GM23338 (cell line): ENCODE measurements around the gene C5AR1. TPM values are rescaled to one million over a fixed set of nuclear protein-coding genes. Genes with fewer than 3 reads are reported as not detected.

Source experiments
- ATAC-seq: fragments of 200-7000 bp; cut with Tn5 transposase; 3 replicates; pipeline ENCODE4 v1.9.1; 2020
- DNase-seq: peaks from one replicate; pipeline ENCODE4 v3.0.0-alpha.2; 2015; ENCODE audit warnings: low spot score
- H2AFZ ChIP-seq: fragments of 200-600 bp; sonication (generic); 2 replicates; pipeline ENCODE4 v1.8.0; 2016; ENCODE audit warnings: antibody characterized with exemption, mild to moderate bottlenecking, moderate library complexity
- H3F3A ChIP-seq: fragments of 200-600 bp; sonication (generic); replicated peaks from 2 replicates; pipeline ENCODE4 v1.8.0; 2017; ENCODE audit warnings: antibody characterized with exemption, mixed run types, low read depth
- H3K27ac ChIP-seq: fragments of 200-600 bp; sonication (generic); 2 replicates; pipeline ENCODE4 v1.6.1; 2016; ENCODE audit warnings: low read depth
- H3K27me3 ChIP-seq: fragments of 200-600 bp; sonication (generic); 2 replicates; pipeline ENCODE4 v1.8.0; 2016; ENCODE audit warnings: mild to moderate bottlenecking, mixed run types, moderate library complexity; ENCODE audit not compliant: insufficient read depth
- H3K36me3 ChIP-seq: fragments of 200-600 bp; sonication (generic); 2 replicates; pipeline ENCODE4 v1.8.0; 2016; ENCODE audit warnings: mild to moderate bottlenecking; ENCODE audit not compliant: insufficient read depth
- H3K4me1 ChIP-seq: fragments of 200-600 bp; sonication (generic); 2 replicates; pipeline ENCODE4 v1.8.0; 2016; ENCODE audit warnings: mild to moderate bottlenecking, moderate library complexity; ENCODE audit not compliant: insufficient read depth
- H3K4me2 ChIP-seq: fragments of 200-600 bp; sonication (generic); 2 replicates; pipeline ENCODE4 v1.7.1; 2017; ENCODE audit warnings: mixed run types
- H3K4me3 ChIP-seq: fragments of 200-600 bp; sonication (generic); 2 replicates; pipeline ENCODE4 v1.6.1; 2016; ENCODE audit warnings: mixed run types
- H3K79me2 ChIP-seq: fragments of 200-600 bp; sonication (generic); replicated peaks from 2 replicates; pipeline ENCODE4 v1.8.0; 2017; ENCODE audit warnings: mild to moderate bottlenecking; ENCODE audit not compliant: insufficient read depth
- H3K9me2 ChIP-seq: fragments of 200-600 bp; sonication (generic); 2 replicates; pipeline ENCODE4 v1.8.0; 2017; ENCODE audit not compliant: insufficient read depth
- H4K20me1 ChIP-seq: fragments of 200-600 bp; sonication (generic); replicated peaks from 2 replicates; pipeline ENCODE4 v1.8.0; 2017; ENCODE audit warnings: mild to moderate bottlenecking; ENCODE audit not compliant: insufficient read depth
- H3K27ac Mint-ChIP-seq: 2 replicates; pipeline ENCODE4 v1.8.0; 2020; ENCODE audit warnings: inconsistent platforms, mild to moderate bottlenecking, moderate library complexity, mixed read lengths
- H3K27me3 Mint-ChIP-seq: 3 replicates; pipeline ENCODE4 v1.8.0; 2022; ENCODE audit warnings: low read depth, mild to moderate bottlenecking, moderate library complexity, mixed read lengths, inconsistent platforms; ENCODE audit not compliant: insufficient read depth, poor library complexity
- H3K36me3 Mint-ChIP-seq: 3 replicates; pipeline ENCODE4 v1.8.0; 2021; ENCODE audit warnings: low read depth, mild to moderate bottlenecking, inconsistent platforms, moderate library complexity, mixed read lengths
- H3K4me1 Mint-ChIP-seq: 3 replicates; pipeline ENCODE4 v1.8.0; 2020; ENCODE audit warnings: mild to moderate bottlenecking, inconsistent platforms, mixed read lengths
- H3K4me3 Mint-ChIP-seq: 3 replicates; pipeline ENCODE4 v1.8.0; 2021; ENCODE audit warnings: moderate library complexity, mild to moderate bottlenecking, inconsistent platforms, mixed read lengths
- H3K9me3 Mint-ChIP-seq: 3 replicates; pipeline ENCODE4 v1.8.0; 2020; ENCODE audit warnings: moderate library complexity, mild to moderate bottlenecking, inconsistent platforms, mixed read lengths
- CREB1 ChIP-seq: fragments of 250-450 bp; sonication (Bioruptor Pico); IDR thresholded peaks from 2 replicates; pipeline ENCODE4 v1.5.0; 2020; ENCODE audit warnings: low read depth, mild to moderate bottlenecking, moderate library complexity
- EZH2 ChIP-seq: fragments of 200-600 bp; sonication (generic); IDR thresholded peaks from one replicate; pipeline ENCODE4 v1.8.0; 2017; ENCODE audit warnings: antibody characterized with exemption, mild to moderate bottlenecking, low read depth; ENCODE audit not compliant: unreplicated experiment
- EZH2phosphoT487 ChIP-seq: fragments of 200-600 bp; sonication (generic); IDR thresholded peaks from one replicate; pipeline ENCODE4 v1.8.1; 2018; ENCODE audit warnings: antibody characterized with exemption; ENCODE audit not compliant: unreplicated experiment
- JUNB ChIP-seq: IDR thresholded peaks from one replicate; pipeline ENCODE4 v1.6.1; 2016; ENCODE audit warnings: antibody characterized with exemption; ENCODE audit not compliant: unreplicated experiment
- NANOG ChIP-seq: IDR thresholded peaks from 2 replicates; pipeline ENCODE4 v1.6.1; 2016; ENCODE audit warnings: antibody characterized with exemption, borderline replicate concordance
- POLR2AphosphoS5 ChIP-seq: IDR thresholded peaks from 2 replicates; pipeline ENCODE4 v1.6.1; 2016; ENCODE audit warnings: antibody characterized with exemption, low read depth
- STAT1 ChIP-seq: IDR thresholded peaks from one replicate; pipeline ENCODE4 v1.6.1; 2016; ENCODE audit warnings: antibody characterized with exemption; ENCODE audit not compliant: unreplicated experiment
- ZNF114 ChIP-seq: fragments of 250-450 bp; sonication (Bioruptor Pico); IDR thresholded peaks from 2 replicates; pipeline ENCODE4 v1.5.0; 2020; ENCODE audit warnings: mild to moderate bottlenecking, moderate library complexity
- ZNF331 ChIP-seq: fragments of 250-450 bp; sonication (Bioruptor Pico); IDR thresholded peaks from 2 replicates; pipeline ENCODE4 v1.5.0; 2020; ENCODE audit warnings: low read depth, mild to moderate bottlenecking, moderate library complexity
- polyA plus RNA-seq: library from polyadenylated mRNA; unstranded; fragments of >200 nt; fragmentation: Nextera tagmentation; extraction: Ambion mirVana; gene quantifications from 2 replicates; pipeline ENCODE4 v1.2.1, GENCODE V29; 2016
- total RNA-seq: library from RNA; depleted of rRNA; stranded (reverse); fragments of >200 nt; shearing (Covaris generic); gene quantifications from 2 replicates; pipeline ENCODE4 v1.2.3, GENCODE V29; 2014
- TF ChIP-seq, protein P1 (sequence below): IDR thresholded peaks from 2 replicates; pipeline ENCODE4 v1.6.1; 2016; ENCODE audit warnings: antibody characterized with exemption
- TF ChIP-seq, protein P2 (sequence below), 2 experiments: fragments of 200-600 bp in 1 of 2; sonication (generic) in 1 of 2; conservative IDR thresholded peaks; 2 replicates each; pipeline versions ENCODE4 v1.5.1 to v1.6.1; 2016 to 2017; ENCODE audit warnings: antibody characterized with exemption in 2 of 2, low read depth in 2 of 2, mild to moderate bottlenecking in 2 of 2, moderate library complexity in 1 of 2
- TF ChIP-seq, protein P3 (sequence below): fragments of 250-450 bp; sonication (Bioruptor Pico); IDR thresholded peaks from 2 replicates; pipeline ENCODE4 v1.5.0; 2020; ENCODE audit warnings: mild to moderate bottlenecking, moderate library complexity
- TF ChIP-seq, protein P4 (sequence below): IDR thresholded peaks from one replicate; pipeline ENCODE4 v1.6.1; 2018; ENCODE audit warnings: antibody characterized with exemption; ENCODE audit not compliant: unreplicated experiment

Gene C5AR1
- total and polyA plus RNA-seq, 2 experiments from 2014 or later: 0.08 TPM; not detected in 1

DNA sequence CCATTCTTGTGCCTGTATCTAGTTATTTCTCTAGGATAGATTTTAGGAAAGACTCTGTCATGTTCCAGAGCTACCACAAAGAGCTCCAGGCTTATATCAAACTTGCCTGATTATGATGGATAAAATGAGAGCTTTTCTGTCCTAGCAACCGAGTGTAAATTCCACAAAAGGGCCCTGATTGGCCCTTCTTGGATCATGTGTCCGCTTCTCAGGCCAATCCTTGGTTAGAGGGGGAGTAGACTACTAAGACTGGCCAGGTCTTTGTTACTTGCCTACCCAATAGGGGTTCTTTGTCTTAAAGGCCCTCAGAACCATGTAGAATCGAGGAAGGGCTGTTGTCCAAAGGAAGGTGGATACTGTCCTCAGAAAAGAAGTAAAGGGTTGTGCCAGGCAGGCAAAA lies 41.9 kb downstream of the C5AR1 start:
- Mint-ChIP-seq H3K9me3 (peaks cover 16% of the 10 kb centered on the region; the same call in 2 of the 3 replicates), H3K27me3 (peaks cover 17% of the 10 kb centered on the region), H3K36me3 (peaks cover 73% of the 10 kb centered on the region), H3K27ac (no peak overlapping the region), H3K4me1 (peaks cover 28% of the 10 kb centered on the region), H3K4me3 (peak overlapping the region; percentile 49)
- Histone ChIP-seq H3K79me2 (peaks cover 60% of the 10 kb centered on the region), H3K4me2 (no peak overlapping the region), H3K4me3 (no peak overlapping the region), H3K4me1 (peaks cover 16% of the 10 kb centered on the region), H3K27ac (no peak overlapping the region; the same call in 1 of the 2 replicates), H3F3A (peaks cover 14% of the 10 kb centered on the region; the same call in 1 of the 2 replicates), H2AFZ (no peak overlapping the region), H3K9me2 (no peaks in the 10 kb centered on the region), H3K27me3 (peaks cover 3% of the 10 kb centered on the region; the same call in 1 of the 2 replicates), H3K36me3 (peaks cover 26% of the 10 kb centered on the region), H4K20me1 (peaks cover 14% of the 10 kb centered on the region)
- TF ChIP-seq ZNF114 (CRISPR knock-in tag) (no peak), POLR2AphosphoS5 (no peak), JUNB (no peak), EZH2 (no peak), NANOG (no peak), STAT1 (no peak), ZNF331 (CRISPR knock-in tag) (no peak), CREB1 (no peak), EZH2phosphoT487 (no peak)
- TF ChIP-seq, protein P1, sequence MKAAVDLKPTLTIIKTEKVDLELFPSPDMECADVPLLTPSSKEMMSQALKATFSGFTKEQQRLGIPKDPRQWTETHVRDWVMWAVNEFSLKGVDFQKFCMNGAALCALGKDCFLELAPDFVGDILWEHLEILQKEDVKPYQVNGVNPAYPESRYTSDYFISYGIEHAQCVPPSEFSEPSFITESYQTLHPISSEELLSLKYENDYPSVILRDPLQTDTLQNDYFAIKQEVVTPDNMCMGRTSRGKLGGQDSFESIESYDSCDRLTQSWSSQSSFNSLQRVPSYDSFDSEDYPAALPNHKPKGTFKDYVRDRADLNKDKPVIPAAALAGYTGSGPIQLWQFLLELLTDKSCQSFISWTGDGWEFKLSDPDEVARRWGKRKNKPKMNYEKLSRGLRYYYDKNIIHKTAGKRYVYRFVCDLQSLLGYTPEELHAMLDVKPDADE: no peak
- TF ChIP-seq, protein P2, sequence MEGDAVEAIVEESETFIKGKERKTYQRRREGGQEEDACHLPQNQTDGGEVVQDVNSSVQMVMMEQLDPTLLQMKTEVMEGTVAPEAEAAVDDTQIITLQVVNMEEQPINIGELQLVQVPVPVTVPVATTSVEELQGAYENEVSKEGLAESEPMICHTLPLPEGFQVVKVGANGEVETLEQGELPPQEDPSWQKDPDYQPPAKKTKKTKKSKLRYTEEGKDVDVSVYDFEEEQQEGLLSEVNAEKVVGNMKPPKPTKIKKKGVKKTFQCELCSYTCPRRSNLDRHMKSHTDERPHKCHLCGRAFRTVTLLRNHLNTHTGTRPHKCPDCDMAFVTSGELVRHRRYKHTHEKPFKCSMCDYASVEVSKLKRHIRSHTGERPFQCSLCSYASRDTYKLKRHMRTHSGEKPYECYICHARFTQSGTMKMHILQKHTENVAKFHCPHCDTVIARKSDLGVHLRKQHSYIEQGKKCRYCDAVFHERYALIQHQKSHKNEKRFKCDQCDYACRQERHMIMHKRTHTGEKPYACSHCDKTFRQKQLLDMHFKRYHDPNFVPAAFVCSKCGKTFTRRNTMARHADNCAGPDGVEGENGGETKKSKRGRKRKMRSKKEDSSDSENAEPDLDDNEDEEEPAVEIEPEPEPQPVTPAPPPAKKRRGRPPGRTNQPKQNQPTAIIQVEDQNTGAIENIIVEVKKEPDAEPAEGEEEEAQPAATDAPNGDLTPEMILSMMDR (conservative IDR thresholded peaks at IDR 0.05; ENCODE audit: low read depth in 2 of 2): no peak
- TF ChIP-seq, protein P3, sequence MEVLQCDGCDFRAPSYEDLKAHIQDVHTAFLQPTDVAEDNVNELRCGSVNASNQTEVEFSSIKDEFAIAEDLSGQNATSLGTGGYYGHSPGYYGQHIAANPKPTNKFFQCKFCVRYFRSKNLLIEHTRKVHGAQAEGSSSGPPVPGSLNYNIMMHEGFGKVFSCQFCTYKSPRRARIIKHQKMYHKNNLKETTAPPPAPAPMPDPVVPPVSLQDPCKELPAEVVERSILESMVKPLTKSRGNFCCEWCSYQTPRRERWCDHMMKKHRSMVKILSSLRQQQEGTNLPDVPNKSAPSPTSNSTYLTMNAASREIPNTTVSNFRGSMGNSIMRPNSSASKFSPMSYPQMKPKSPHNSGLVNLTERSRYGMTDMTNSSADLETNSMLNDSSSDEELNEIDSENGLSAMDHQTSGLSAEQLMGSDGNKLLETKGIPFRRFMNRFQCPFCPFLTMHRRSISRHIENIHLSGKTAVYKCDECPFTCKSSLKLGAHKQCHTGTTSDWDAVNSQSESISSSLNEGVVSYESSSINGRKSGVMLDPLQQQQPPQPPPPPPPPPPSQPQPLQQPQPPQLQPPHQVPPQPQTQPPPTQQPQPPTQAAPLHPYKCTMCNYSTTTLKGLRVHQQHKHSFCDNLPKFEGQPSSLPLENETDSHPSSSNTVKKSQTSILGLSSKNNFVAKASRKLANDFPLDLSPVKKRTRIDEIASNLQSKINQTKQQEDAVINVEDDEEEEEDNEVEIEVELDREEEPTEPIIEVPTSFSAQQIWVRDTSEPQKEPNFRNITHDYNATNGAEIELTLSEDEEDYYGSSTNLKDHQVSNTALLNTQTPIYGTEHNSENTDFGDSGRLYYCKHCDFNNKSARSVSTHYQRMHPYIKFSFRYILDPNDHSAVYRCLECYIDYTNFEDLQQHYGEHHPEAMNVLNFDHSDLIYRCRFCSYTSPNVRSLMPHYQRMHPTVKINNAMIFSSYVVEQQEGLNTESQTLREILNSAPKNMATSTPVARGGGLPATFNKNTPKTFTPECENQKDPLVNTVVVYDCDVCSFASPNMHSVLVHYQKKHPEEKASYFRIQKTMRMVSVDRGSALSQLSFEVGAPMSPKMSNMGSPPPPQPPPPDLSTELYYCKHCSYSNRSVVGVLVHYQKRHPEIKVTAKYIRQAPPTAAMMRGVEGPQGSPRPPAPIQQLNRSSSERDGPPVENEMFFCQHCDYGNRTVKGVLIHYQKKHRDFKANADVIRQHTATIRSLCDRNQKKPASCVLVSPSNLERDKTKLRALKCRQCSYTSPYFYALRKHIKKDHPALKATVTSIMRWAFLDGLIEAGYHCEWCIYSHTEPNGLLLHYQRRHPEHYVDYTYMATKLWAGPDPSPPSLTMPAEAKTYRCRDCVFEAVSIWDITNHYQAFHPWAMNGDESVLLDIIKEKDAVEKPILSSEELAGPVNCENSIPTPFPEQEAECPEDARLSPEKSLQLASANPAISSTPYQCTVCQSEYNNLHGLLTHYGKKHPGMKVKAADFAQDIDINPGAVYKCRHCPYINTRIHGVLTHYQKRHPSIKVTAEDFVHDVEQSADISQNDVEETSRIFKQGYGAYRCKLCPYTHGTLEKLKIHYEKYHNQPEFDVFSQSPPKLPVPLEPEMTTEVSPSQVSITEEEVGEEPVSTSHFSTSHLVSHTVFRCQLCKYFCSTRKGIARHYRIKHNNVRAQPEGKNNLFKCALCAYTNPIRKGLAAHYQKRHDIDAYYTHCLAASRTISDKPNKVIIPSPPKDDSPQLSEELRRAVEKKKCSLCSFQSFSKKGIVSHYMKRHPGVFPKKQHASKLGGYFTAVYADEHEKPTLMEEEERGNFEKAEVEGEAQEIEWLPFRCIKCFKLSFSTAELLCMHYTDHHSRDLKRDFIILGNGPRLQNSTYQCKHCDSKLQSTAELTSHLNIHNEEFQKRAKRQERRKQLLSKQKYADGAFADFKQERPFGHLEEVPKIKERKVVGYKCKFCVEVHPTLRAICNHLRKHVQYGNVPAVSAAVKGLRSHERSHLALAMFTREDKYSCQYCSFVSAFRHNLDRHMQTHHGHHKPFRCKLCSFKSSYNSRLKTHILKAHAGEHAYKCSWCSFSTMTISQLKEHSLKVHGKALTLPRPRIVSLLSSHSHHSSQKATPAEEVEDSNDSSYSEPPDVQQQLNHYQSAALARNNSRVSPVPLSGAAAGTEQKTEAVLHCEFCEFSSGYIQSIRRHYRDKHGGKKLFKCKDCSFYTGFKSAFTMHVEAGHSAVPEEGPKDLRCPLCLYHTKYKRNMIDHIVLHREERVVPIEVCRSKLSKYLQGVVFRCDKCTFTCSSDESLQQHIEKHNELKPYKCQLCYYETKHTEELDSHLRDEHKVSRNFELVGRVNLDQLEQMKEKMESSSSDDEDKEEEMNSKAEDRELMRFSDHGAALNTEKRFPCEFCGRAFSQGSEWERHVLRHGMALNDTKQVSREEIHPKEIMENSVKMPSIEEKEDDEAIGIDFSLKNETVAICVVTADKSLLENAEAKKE (CRISPR knock-in tag): no peak
- TF ChIP-seq, protein P4, sequence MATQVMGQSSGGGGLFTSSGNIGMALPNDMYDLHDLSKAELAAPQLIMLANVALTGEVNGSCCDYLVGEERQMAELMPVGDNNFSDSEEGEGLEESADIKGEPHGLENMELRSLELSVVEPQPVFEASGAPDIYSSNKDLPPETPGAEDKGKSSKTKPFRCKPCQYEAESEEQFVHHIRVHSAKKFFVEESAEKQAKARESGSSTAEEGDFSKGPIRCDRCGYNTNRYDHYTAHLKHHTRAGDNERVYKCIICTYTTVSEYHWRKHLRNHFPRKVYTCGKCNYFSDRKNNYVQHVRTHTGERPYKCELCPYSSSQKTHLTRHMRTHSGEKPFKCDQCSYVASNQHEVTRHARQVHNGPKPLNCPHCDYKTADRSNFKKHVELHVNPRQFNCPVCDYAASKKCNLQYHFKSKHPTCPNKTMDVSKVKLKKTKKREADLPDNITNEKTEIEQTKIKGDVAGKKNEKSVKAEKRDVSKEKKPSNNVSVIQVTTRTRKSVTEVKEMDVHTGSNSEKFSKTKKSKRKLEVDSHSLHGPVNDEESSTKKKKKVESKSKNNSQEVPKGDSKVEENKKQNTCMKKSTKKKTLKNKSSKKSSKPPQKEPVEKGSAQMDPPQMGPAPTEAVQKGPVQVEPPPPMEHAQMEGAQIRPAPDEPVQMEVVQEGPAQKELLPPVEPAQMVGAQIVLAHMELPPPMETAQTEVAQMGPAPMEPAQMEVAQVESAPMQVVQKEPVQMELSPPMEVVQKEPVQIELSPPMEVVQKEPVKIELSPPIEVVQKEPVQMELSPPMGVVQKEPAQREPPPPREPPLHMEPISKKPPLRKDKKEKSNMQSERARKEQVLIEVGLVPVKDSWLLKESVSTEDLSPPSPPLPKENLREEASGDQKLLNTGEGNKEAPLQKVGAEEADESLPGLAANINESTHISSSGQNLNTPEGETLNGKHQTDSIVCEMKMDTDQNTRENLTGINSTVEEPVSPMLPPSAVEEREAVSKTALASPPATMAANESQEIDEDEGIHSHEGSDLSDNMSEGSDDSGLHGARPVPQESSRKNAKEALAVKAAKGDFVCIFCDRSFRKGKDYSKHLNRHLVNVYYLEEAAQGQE: no peak
- ATAC-seq (peak; percentile 62), DNase-seq (peak; percentile 60)
